OCI-LY1 (cell line): ENCODE data around the gene KBTBD12.

Experiments used
- EZH2 ChIP-seq: fragments of 200-600 bp; sonication (generic), shearing (Covaris generic); IDR thresholded peaks from 2 replicates; pipeline ENCODE4 v1.8.0; 2017; ENCODE audit warnings: borderline replicate concordance, mixed run types, mild to moderate bottlenecking, antibody characterized with exemption, low read length, moderate library complexity, mixed read lengths
- TF ChIP-seq, protein P1 (sequence below): fragments of 200-600 bp; sonication (generic), shearing (Covaris generic); IDR thresholded peaks from 2 replicates; pipeline ENCODE4 v1.5.1; 2017; ENCODE audit warnings: mild to moderate bottlenecking, antibody characterized with exemption, low read length, moderate library complexity, mixed read lengths

- TF ChIP-seq EZH2: no peak
- TF ChIP-seq, protein P1, sequence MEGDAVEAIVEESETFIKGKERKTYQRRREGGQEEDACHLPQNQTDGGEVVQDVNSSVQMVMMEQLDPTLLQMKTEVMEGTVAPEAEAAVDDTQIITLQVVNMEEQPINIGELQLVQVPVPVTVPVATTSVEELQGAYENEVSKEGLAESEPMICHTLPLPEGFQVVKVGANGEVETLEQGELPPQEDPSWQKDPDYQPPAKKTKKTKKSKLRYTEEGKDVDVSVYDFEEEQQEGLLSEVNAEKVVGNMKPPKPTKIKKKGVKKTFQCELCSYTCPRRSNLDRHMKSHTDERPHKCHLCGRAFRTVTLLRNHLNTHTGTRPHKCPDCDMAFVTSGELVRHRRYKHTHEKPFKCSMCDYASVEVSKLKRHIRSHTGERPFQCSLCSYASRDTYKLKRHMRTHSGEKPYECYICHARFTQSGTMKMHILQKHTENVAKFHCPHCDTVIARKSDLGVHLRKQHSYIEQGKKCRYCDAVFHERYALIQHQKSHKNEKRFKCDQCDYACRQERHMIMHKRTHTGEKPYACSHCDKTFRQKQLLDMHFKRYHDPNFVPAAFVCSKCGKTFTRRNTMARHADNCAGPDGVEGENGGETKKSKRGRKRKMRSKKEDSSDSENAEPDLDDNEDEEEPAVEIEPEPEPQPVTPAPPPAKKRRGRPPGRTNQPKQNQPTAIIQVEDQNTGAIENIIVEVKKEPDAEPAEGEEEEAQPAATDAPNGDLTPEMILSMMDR: no peak
Measured at GRCh38 chr3:127984241-127984975, 69.4 kb downstream of the KBTBD12 start.
